Natural killer cell (primary cell): Measurements from ENCODE around the gene NACA2. TPM values are rescaled to one million over a fixed set of nuclear protein-coding genes. Genes with fewer than 3 reads are reported as not detected.

Experiments
- ATAC-seq, 3 donors: fragments of 150-1000 bp in 2 of 3; fragments of 200-7000 bp in 1 of 3; cut with Tn5 transposase; 1 replicate in 1 of 3; 2 replicates in 2 of 3; pipeline ENCODE4 v1.10.0; 2021; ENCODE audit warnings: mild to moderate bottlenecking in 2 of 3, moderate library complexity in 2 of 3
- DNase-seq, 2 donors: peaks; one replicate each; pipeline versions ENCODE4 v3.0.0 to v3.0.0-alpha.2; 2013 to 2021; ENCODE audit warnings: mixed read lengths in 1 of 2
- H3K27ac ChIP-seq: one replicate; pipeline ENCODE4 v1.5.1; 2013; ENCODE audit warnings: mild to moderate bottlenecking, low read length
- H3K27me3 ChIP-seq: one replicate; pipeline ENCODE4 v1.6.1; 2013; ENCODE audit warnings: low read length; ENCODE audit not compliant: control insufficient read depth, insufficient read depth
- H3K36me3 ChIP-seq: one replicate; pipeline ENCODE4 v1.6.1; 2013; ENCODE audit warnings: low read length; ENCODE audit not compliant: control insufficient read depth, insufficient read depth
- H3K4me1 ChIP-seq: one replicate; pipeline ENCODE4 v1.6.1; 2013; ENCODE audit warnings: low read length; ENCODE audit not compliant: control insufficient read depth, insufficient read depth
- H3K4me3 ChIP-seq: one replicate; pipeline ENCODE4 v1.5.1; 2013; ENCODE audit warnings: low read length
- H3K9me3 ChIP-seq: one replicate; pipeline ENCODE4 v1.6.1; 2013; ENCODE audit warnings: low read length; ENCODE audit not compliant: control insufficient read depth, insufficient read depth
- H3K27ac Mint-ChIP-seq, 2 donors: one replicate each; pipeline ENCODE4 v1.8.0; 2022; ENCODE audit warnings: mild to moderate bottlenecking in 2 of 2, mixed read lengths in 2 of 2, moderate library complexity in 1 of 2
- H3K27me3 Mint-ChIP-seq, 2 donors: one replicate each; pipeline ENCODE4 v1.8.0; 2022; ENCODE audit warnings: low read depth in 2 of 2, mixed read lengths in 2 of 2
- H3K36me3 Mint-ChIP-seq: one replicate; pipeline ENCODE4 v1.8.0; 2022; ENCODE audit warnings: mixed read lengths
- H3K4me1 Mint-ChIP-seq, 2 donors: one replicate each; pipeline ENCODE4 v1.8.0; 2022; ENCODE audit warnings: mixed read lengths in 2 of 2
- H3K4me3 Mint-ChIP-seq: one replicate; pipeline ENCODE4 v1.8.0; 2022; ENCODE audit warnings: mild to moderate bottlenecking, moderate library complexity, mixed read lengths
- H3K9me3 Mint-ChIP-seq, 2 donors: one replicate each; pipeline ENCODE4 v1.8.0; 2022; ENCODE audit warnings: mixed read lengths in 2 of 2
- WGBS: methylation state at CpG from one replicate; pipeline ENCODE4 v1.1.7; 2013; ENCODE audit warnings: missing lambda C conversion rate; ENCODE audit not compliant: insufficient coverage; 5-methylcytosine and 5-hydroxymethylcytosine counted together
- intact Hi-C: fragments of 100-400 bp; cut with micrococcal nuclease; formaldehyde crosslinking; loops from one replicate; pipeline ENCODE4 v1.14.2; 2022
- total RNA-seq, 4 donors: library from RNA; stranded (reverse); fragments of 120-200 nt in 1 of 4; gene quantifications; one replicate each; pipeline versions ENCODE4 v1.2.3 to v1.2.4, GENCODE V29; 2013 to 2022
- TF ChIP-seq, protein P1 (sequence below): fragments of 200-600 bp; IDR thresholded peaks from one replicate; pipeline ENCODE4 v1.8.0; 2022; ENCODE audit warnings: antibody characterized with exemption

NACA2 gene
- total RNA-seq = not detected
- 0.54 TPM for total RNA-seq (2013)

DNA sequence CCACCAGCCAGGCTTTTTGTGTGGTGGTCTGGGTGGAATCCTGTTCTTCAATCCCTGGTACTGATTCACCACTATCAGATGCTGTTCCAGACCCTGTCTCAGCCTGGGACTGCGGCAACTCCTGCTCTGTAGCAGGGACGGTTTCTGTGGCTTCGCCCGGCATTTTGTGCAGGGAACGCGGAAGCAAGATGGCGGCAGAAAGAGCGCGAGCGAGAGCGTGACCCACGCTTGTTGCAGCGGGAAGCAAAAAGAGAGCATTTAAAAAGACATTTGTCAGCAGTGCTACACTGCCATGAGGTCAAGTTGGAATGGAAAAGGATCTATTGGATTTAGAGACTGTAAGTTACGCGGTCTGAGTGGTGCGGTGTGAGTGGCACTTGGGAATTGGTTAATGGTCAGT is at the start of gene NACA2:
TSS of gene NACA2 (minus strand) at position 202 of the 400 bp plus-strand sequence. CDS start at position 163, 39 bp downstream.
- ATAC-seq (no peak), DNase-seq (no peak)
- H3K27me3 ChIP-seq = no peaks in the 10 kb centered on the region
- Mint-ChIP-seq H3K27me3 (peaks cover under 1 to 4% of the 10 kb centered on the region in 2 donors), H3K9me3 (no peaks in the 10 kb centered on the region), H3K36me3 (no peaks in the 10 kb centered on the region), H3K4me1 (no peaks in the 10 kb centered on the region), H3K4me3 (no peak within 1 kb of the TSS), H3K27ac (no peak within 1 kb of the TSS)
- H3K9me3 ChIP-seq = no peaks in the 10 kb centered on the region
- TF ChIP-seq, protein P1, sequence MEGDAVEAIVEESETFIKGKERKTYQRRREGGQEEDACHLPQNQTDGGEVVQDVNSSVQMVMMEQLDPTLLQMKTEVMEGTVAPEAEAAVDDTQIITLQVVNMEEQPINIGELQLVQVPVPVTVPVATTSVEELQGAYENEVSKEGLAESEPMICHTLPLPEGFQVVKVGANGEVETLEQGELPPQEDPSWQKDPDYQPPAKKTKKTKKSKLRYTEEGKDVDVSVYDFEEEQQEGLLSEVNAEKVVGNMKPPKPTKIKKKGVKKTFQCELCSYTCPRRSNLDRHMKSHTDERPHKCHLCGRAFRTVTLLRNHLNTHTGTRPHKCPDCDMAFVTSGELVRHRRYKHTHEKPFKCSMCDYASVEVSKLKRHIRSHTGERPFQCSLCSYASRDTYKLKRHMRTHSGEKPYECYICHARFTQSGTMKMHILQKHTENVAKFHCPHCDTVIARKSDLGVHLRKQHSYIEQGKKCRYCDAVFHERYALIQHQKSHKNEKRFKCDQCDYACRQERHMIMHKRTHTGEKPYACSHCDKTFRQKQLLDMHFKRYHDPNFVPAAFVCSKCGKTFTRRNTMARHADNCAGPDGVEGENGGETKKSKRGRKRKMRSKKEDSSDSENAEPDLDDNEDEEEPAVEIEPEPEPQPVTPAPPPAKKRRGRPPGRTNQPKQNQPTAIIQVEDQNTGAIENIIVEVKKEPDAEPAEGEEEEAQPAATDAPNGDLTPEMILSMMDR = no peak
- H3K27ac ChIP-seq = no peak within 1 kb of the TSS
- 98% methylated on average over 16 of the region's 16 CpGs for WGBS
- H3K36me3 ChIP-seq = no peaks in the 10 kb centered on the region
- no peaks in the 10 kb centered on the region for H3K4me1 ChIP-seq
- intact Hi-C loops = no loop called here
- no peak within 1 kb of the TSS for H3K4me3 ChIP-seq

DNA sequence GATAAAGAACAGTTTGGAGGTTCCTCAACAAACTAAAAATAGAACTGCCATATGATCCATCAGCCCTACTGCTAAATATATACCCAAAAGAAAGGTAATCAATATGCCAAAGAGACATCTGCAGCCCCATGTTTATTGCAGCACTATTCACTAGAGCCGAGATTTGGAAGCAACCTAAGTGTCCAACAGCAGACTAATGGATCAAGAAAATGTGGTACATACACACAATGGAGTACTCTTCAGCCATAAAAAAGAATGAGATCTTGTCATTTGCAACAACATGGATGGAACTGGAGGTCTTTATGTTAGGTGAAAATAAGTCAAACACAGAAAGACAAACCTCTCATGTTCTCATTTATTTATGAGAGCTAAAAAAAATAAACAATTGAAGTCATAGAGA is 48.8 kb upstream of the NACA2 start:
- H3K4me3 Mint-ChIP-seq = no peak overlapping the region
- peaks cover 0 to 4% of the 10 kb centered on the region in 2 donors for H3K9me3 Mint-ChIP-seq
- no peak for DNase-seq
- no peak for ATAC-seq
- peaks cover 32 to 69% of the 10 kb centered on the region in 2 donors for H3K27me3 Mint-ChIP-seq
- Histone ChIP-seq H3K9me3 (no peaks in the 10 kb centered on the region), H3K27ac (no peak overlapping the region), H3K36me3 (no peaks in the 10 kb centered on the region), H3K4me3 (no peak overlapping the region), H3K27me3 (no peaks in the 10 kb centered on the region), H3K4me1 (no peaks in the 10 kb centered on the region)
- WGBS = 93% methylated on average over 1 of the region's 1 CpG
- H3K4me1 Mint-ChIP-seq = no peaks in the 10 kb centered on the region
- no peak overlapping the region for H3K27ac Mint-ChIP-seq
- peaks cover 10% of the 10 kb centered on the region for H3K36me3 Mint-ChIP-seq
- TF ChIP-seq, protein P1 = no peak
- intact Hi-C loops = loop anchor here (10.0 kb wide), 1 partner anchor 1765 kb away; no protein-coding TSS in a partner anchor

DNA sequence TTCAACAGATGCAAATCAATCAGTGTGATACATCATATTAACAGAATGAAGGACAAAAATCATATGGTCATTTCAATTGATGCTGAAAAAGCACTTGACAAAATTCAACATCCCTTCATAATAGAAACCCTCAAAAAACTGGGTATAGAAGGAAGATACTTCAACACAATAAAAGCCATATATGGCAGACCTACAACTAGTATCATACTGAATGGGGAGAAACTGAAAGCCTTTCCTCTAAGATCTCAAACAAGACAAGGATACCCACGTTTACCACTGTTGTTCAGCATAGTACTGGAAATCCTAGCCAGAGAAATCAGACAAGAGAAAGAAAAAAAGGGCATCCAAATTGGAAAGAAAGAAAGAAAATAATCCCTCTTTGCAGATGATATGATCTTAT is 47.1 kb upstream of the NACA2 start:
- no peak for ATAC-seq
- DNase-seq = no peak
- Histone ChIP-seq H3K4me1 (no peaks in the 10 kb centered on the region), H3K9me3 (no peaks in the 10 kb centered on the region), H3K4me3 (no peak overlapping the region), H3K27ac (no peak overlapping the region), H3K27me3 (no peaks in the 10 kb centered on the region), H3K36me3 (no peaks in the 10 kb centered on the region)
- Mint-ChIP-seq H3K4me3 (no peak overlapping the region), H3K9me3 (peaks cover 0 to 4% of the 10 kb centered on the region in 2 donors), H3K4me1 (no peaks in the 10 kb centered on the region), H3K36me3 (peaks cover 10% of the 10 kb centered on the region), H3K27ac (no peak overlapping the region), H3K27me3 (peaks cover 31 to 74% of the 10 kb centered on the region in 2 donors)
- no CpG with 5 or more reads among the region's 1 CpG for WGBS
- intact Hi-C loops = loop anchor here (10.0 kb wide), 1 partner anchor 1767 kb away; no protein-coding TSS in a partner anchor
- TF ChIP-seq, protein P1 = no peak

DNA sequence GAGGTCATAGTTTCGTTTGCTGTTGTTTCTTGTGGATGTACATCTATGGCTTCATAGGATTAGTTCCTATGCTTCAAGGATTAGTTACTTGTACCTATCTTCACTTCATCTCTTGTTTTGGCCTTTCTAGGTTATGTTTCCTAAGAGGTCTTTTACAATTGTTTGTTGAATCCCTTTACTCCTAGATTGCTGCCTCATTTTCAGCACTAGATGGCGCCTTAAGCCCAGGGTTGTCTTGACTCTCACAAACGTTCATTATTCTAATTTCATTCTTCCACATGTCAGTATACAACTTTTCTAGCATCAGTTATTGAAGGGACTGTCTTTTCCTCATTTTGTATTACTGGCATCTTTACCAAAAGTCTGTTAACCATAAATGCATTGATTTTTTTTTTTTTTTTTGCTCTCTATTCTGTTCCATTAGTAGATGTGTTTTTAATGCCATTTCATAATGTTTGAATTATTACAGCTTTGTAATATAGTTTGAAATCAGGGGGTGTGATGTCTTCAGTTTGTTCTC is 45.0 kb upstream of the NACA2 start:
- 3% methylated on average over 2 of the region's 3 CpGs for WGBS
- H3K27ac Mint-ChIP-seq = no peak overlapping the region
- DNase-seq = peak; percentile 28 to 75
- H3K36me3 ChIP-seq = no peaks in the 10 kb centered on the region
- H3K4me3 Mint-ChIP-seq = no peak overlapping the region
- H3K27me3 Mint-ChIP-seq = peaks cover 41 to 88% of the 10 kb centered on the region in 2 donors
- TF ChIP-seq, protein P1 = peak; percentile 80
- no peak overlapping the region for H3K27ac ChIP-seq
- H3K9me3 Mint-ChIP-seq = peaks cover 0 to 4% of the 10 kb centered on the region in 2 donors
- ATAC-seq = peak in 2 of 3 donors; percentile 50 to 68
- no peaks in the 10 kb centered on the region for H3K9me3 ChIP-seq
- intact Hi-C loops = loop anchor here (1.0 to 10.0 kb wide), 3 partner anchors 201 to 1769 kb away; no protein-coding TSS in a partner anchor
- no peaks in the 10 kb centered on the region for H3K4me1 ChIP-seq
- no peaks in the 10 kb centered on the region for H3K27me3 ChIP-seq
- peaks cover 10% of the 10 kb centered on the region for H3K36me3 Mint-ChIP-seq
- no peaks in the 10 kb centered on the region for H3K4me1 Mint-ChIP-seq
- no peak overlapping the region for H3K4me3 ChIP-seq
